Mammary epithelial cell (primary cell): Measurements from ENCODE around the gene NCOA5.

ENCODE experiments used
- CTCF ChIP-seq, 2 donors: IDR thresholded peaks in 1 of 2; conservative IDR thresholded peaks in 1 of 2; 2 replicates each; pipeline ENCODE4 v1.5.1; 2011 to 2012; ENCODE audit warnings: inconsistent platforms in 2 of 2, low read length in 2 of 2, mild to moderate bottlenecking in 2 of 2, control low read depth in 1 of 2, low read depth in 1 of 2; ENCODE audit not compliant: insufficient read depth in 1 of 2; ENCODE audit errors: extremely low read depth in 1 of 2
- EZH2 ChIP-seq: IDR thresholded peaks from 2 replicates; pipeline ENCODE4 v1.6.1; 2012; ENCODE audit warnings: low read length, inconsistent platforms, borderline replicate concordance

GRCh38 chr20:46112430-46113112, 22.8 kb upstream of the NCOA5 start:
- TF ChIP-seq CTCF (conservative IDR thresholded peaks at IDR 0.05 in 1 of 2, IDR thresholded peaks at IDR 0.05 in 1 of 2; ENCODE audit: extremely low read depth in 1 of 2, insufficient read depth in 1 of 2, low read depth in 1 of 2, low read length in 2 of 2) (no peak), EZH2 (no peak)
